Measurements from ENCODE around the gene ZCWPW1.
"Not testable (repeated sequence)": the region's sequence is repeated elsewhere in the genome, so short reads cannot be mapped to it uniquely, and the experiment has no call there.

Gene ZCWPW1

GRCh38 chr7:100400656-100401055, 27.8 kb downstream of the ZCWPW1 start:
- no peak for DNase-seq (ENCODE audit: low read depth in 2 of 2)

- no peak for DNase-seq (ENCODE audit: low read depth in 2 of 2)
These were observed 28.5 kb downstream of the ZCWPW1 start for GRCh38 chr7:100400041-100400440.

DNA sequence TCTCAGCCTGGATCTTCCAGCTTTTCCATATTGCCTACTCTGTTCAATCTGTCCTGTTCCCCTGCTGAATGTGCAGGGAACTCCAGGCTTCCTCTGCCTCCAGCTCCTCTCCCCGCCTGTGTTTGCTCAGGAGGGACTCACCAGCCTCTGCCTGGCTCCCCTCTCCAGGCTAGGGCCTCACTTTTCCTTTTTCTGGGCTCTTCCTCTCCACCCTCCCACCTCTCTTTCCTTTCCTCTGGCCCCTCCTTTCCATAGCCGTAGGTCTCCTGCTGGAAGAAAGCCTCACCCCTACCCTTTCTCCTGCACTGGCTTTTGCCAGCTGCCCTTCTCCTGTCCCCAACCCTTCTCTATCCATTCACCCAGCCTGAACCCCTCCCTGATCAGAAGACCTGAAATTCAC, 30.3 kb downstream of the ZCWPW1 start:
- DNase-seq (ENCODE audit: low read depth in 2 of 2): no peak

DNA sequence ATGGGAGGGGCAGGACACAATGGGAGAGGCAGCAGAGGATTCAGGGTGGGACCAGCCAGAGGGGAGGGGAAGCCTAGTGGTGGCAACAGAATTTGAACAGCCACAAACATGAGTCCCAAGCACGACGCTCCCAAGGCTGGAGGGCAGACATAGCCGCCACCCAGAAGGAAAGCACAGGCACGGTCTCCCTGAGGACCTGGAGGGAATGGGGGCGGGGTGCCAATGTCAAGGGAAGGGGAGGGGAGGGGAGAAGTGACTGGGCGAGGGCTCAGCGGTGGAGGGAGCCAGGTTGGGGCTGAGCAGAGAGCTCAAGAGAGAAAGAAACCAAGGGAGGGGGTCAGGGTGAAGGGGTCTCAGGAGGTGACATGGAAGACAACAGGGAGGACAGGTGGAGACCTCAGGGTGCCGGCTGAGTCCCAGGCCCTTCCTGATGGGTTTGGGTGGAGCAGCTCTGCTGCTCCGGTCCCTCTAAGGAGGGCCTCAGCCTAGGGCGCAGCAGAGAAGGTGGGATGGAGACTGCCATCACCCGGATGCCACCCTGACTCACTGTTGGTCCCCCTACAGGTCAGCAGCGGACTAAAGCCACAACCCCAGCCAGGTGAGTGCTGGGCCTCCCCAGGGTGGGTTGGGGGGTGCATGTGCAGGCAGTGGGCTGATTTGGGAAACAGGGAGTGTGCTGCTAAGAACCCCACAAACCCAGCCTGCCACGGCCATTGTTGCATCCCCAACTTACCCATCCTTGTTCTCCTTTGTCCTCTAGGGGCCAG, 31.0 kb downstream of the ZCWPW1 start:
- no peak for DNase-seq (ENCODE audit: low read depth in 2 of 2)

- DNase-seq (ENCODE audit: low read depth in 2 of 2): peak; percentile 16 to 52
These were observed 32.0 kb downstream of the ZCWPW1 start for GRCh38 chr7:100396421-100396982.

DNA sequence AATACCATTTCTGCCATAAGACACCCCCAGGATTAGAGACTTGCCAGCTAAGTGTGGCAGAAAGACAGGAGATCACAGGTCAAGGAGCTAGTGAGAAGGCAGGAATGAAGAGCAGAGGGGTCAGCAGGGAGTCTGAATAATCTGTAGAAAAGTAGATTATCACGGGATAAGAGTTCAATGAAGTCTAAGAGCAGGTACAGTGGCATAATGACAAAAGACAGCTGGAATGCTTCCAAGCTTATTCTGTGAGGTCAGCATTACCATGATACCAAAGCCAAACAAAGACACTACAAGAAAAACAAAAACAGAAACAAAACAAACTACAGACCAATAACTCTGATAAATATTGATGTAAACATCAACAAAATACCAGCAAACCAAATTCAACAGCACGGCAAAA, 34.4 kb downstream of the ZCWPW1 start:
- no peak for DNase-seq (ENCODE audit: low read depth in 2 of 2)

DNA sequence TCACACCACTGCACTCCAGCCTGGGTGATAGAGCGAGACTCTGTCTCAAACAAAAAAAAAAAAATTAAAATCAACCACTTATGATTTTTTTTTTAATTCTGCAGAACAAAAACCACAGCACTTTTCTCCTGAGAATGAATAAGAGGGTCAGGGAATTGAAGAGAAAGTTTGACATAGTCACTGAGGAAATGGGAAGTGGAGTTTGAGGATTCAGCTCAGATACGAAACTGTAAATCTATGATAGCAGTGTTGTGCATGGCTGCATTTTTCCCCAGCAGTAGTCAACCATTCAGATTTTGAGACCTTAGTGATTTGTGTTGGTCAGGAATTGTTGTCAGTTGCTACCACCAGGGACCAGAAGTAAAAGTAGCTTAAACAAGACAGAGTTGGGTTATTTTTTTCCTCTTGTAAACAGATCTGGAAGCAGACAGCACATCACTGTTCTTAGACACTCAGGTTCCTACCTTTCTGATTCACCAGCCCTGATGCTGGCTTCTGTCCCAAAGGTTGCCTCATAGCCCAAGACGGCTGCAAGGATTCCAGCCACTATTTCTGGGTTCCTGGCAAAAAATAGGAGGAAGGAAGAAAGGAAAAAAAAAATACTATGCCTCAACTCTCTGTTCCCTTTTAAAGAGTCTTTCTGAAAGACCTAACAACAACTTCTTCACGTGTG, 35.1 kb downstream of the ZCWPW1 start:
- no peak for DNase-seq (ENCODE audit: low read depth in 2 of 2)

DNA sequence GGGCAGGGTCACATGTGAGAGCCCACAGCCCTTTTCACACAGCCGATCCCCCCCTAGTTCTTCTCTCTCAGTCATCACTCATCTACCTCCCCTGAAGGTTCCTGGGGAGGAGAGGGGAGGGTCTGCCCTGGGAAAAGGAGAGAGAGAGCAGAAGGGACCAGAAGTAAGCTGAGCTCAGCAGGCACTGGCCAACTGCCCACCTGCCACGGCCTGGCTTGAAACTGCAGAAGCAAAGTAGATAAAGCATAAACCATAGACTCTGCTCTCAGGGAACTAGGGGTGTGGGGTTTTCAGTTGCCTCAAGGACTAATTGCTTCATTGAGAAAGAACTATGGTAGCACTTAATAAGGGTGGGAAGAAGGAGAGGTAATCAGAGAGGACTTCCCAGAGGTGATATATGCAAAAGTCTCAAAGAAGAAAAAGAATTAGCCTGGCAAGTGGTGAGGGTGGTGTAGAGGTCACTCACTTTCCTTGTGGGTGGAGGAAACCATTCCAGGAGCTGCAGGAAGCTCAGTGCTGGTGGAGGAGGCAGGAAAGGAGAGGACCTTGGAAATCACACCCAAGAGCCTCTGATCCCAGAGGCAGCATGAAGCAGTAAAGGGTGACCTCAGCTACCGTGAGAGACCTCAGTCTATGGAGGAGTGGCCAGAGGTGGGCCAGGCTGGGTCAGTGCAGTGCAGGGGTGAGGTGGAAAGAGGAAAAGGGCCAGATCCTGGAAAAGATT, 38.1 kb downstream of the ZCWPW1 start:
- DNase-seq (ENCODE audit: low read depth in 2 of 2): no peak

DNA sequence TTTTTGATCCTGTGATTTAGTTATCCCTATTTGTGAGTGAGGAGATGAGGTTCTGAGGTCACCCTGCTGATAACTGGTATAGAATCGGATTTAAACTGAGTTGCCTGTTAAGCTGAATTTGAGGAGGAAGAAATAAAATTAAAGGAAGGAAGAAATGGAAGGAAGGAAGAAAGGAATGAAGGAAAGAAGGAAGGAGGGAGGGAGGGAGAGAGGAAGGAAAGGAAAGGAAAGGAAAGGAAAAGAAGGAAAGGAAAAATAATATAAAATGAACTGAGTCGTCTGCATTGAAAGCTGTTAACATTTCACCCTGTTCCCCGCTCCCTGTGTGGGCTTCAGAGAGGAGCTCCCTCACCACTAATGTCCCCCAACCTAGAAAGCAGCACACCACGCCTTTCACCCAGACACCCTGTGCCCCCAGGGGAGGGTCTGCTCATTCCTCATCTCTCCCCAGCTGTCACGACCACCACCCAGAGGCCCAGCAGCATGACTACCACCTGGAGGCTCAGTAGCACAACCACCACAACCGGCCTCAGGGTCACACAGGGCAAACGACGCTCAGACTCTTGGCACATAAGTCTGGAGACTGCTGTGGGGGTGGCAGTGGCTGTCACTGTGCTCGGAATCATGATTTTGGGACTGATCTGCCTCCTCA, 38.9 kb downstream of the ZCWPW1 start:
- DNase-seq (ENCODE audit: low read depth in 2 of 2): no peak

- DNase-seq (ENCODE audit: low read depth in 2 of 2): no peak
These were observed 40.8 kb downstream of the ZCWPW1 start for GRCh38 chr7:100387695-100388094.

DNA sequence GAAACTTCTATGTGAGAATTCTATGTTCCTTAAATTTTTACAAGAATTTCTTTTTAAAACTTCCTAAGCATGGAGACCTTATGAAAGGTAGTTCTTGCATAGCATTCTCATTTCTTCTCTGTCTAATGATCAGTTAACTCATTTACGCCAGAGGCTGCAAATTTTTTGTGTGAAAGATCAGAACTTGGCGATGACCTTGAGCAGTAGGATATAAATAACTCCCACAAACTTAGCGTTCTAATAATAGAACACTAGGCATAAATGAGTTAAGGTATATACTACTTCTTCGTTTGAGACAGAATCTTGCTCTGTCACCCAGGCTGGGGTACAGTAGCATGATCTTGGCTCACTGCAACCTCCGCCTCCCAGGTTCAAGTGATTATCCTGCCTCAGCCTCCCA, 41.6 kb downstream of the ZCWPW1 start:
- no peak for DNase-seq (ENCODE audit: low read depth in 2 of 2)

DNA sequence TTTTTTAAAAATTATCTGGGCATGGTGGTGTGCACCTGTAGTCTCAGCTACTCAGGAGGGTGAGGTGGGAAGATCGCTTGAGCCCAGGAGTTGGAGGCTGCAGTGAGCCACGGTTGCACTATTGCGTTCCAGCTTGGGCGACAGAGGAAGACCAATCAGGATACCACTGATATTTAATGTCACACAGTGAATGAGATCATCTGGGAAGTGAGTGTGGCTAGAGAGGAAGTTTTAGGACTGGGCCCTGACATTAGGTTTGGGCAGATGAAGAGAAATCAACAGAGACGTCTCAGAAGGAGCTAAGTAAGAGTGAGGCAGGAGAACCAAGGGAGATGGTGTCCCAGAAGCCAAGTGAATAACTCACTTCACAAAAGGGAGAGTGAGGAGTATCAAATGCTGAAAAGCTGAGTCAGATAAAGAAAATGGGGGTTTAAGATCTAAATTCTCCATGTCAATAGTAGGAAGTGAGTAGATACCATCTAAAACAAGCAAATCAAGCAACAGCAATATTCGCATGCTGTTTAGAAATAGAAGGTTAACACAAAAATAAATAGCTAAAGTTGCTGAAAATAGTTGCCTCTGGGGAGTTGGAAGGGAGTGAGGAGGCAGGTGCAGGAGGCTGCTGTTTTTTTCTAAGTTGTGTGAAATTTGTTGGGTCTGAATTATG, 43.7 kb downstream of the ZCWPW1 start:
- no peak for DNase-seq (ENCODE audit: low read depth in 2 of 2)

- DNase-seq (ENCODE audit: low read depth in 2 of 2): not testable (repeated sequence)
These were observed 46.2 kb downstream of the ZCWPW1 start for GRCh38 chr7:100382234-100382853.

GRCh38 chr7:100381531-100382233, 46.8 kb downstream of the ZCWPW1 start:
- DNase-seq (ENCODE audit: low read depth in 2 of 2): not testable (repeated sequence)

- no peak for DNase-seq (ENCODE audit: low read depth in 2 of 2)
These were observed 48.3 kb downstream of the ZCWPW1 start for GRCh38 chr7:100380196-100380595.

DNA sequence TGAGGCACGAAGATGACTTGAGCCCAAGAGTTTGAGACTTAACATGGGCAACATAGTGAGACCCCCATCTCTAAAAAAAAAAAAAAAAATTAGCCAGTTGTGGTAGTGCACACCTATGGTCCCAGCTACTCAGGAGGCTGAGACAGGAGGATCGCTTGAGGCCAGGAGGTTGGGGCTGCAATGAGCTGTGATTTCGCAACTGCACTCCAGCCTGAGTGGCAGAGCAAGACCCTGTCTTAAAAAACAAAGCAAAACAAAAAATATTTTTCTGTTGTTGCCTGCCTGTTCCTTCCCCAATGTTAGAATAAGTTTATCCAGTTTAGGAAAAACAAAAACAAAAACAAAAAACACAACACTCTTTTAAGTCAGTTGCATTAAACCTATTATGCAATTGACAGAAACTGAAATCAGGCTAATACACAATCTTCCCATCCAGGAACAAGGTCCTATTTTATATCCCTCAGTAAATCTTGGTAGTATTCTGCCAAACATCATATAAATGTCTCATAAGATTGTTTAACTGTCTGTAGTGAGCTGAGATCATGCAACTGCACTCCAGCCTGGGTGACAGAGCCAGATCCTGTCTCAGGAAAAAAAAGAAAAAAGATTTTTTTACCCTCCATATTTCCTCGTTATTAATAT, 50.3 kb downstream of the ZCWPW1 start:
- no peak for DNase-seq (ENCODE audit: low read depth in 2 of 2)

GRCh38 chr7:100376066-100376465, 52.4 kb downstream of the ZCWPW1 start:
- no peak for DNase-seq (ENCODE audit: low read depth in 2 of 2)

- DNase-seq (ENCODE audit: low read depth in 2 of 2): no peak
These were observed 53.9 kb downstream of the ZCWPW1 start for GRCh38 chr7:100374601-100375000.

- DNase-seq (ENCODE audit: low read depth in 2 of 2): not testable (repeated sequence)
These were observed 54.5 kb downstream of the ZCWPW1 start for GRCh38 chr7:100373870-100374598.
